ENCODE results near the gene FUT3.
"Not testable (repeated sequence)": the region's sequence is repeated elsewhere in the genome, so short reads cannot be mapped to it uniquely, and the experiment has no call there.

The FUT3 gene

DNA sequence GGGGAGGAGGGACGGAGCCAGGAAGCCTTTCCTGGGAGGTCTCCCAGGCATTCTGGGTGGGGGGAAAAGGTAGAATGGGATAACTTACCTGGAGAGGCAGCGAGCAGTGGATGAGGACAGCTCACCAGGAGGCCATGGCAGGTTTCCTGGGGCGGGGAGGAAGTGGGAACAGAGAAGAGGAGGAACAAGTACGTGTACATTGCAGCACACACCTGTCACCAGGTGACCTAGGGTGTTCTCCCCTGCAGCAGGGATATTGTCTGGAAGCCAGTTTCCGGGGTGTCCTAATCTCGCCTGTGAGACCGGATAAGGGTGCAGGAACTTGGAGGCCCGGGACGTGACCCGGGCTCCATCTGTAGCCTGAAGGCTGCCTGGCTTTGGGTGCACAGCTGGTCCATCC lies at the start of gene FUT3:
FUT3 (minus strand) TSS at position 148 of the 400 bp plus-strand sequence.
- ATAC-seq, result no peak

GRCh38 chr19:5900976-5901375 lies 49.7 kb upstream of the FUT3 start:
- ATAC-seq, result no peak

DNA sequence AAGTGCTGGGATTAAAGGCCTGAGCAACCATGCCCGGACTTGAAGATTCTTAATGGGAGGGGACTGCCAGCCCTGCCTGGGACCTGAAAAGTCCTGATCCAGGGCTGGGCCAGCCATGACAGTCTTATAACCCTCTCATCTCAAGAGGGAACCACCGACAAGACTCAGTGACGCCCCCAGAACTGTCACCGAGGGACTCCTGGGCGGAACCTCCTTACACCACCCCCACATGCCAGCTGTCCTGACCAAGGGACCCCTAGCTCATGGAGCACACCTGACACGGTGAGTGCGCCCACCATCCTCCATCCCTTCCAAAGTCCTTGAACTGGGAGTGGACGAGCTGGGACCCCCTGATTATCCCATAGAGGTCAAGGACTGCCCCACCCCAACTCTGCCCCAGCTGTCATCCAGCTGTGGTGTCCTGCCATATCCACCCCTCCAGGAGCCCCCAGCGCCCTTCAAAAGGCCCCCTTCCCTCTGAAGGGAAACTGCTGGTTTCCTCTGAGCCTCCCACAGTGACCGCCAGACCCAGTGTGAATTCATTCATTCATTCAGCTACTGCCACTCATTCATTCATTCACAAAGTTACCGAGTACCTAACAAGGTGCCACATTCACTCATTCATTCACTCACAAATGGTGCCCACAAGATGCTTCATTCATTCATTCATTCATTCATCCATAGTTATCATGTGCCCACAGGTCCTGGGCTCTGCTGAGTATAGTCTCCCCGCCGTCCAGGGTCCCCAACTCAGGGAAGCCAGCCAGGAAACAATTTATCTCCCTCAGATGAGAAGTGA lies 48.7 kb upstream of the FUT3 start:
- ATAC-seq, result no peak

GRCh38 chr19:5897189-5897969 lies 46.1 kb upstream of the FUT3 start:
- no peak for ATAC-seq

- ATAC-seq, result no peak
Measured at GRCh38 chr19:5896365-5897076, 45.3 kb upstream of the FUT3 start.

GRCh38 chr19:5895890-5896289 lies 44.6 kb upstream of the FUT3 start:
- ATAC-seq, result no peak

DNA sequence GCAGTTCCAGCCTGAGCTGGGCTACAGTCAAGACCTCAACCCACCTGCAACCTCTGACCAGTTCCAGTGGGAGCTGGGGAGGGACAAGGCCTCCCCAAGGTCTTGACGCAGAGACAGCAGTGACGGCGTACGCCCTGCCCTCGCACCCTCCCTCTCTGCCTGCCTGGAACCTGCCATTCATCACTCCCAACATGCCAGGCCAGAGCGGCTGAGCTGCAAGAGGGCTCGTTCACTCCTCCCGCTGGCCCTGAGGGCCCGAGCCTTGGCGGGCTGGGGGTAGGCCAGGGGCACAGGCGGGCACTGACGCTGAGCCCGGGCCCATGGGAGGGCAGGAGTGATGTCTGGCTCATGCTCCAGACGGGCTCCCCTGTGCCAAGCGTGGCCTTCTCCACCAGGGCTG lies 44.2 kb upstream of the FUT3 start:
- no peak for ATAC-seq

DNA sequence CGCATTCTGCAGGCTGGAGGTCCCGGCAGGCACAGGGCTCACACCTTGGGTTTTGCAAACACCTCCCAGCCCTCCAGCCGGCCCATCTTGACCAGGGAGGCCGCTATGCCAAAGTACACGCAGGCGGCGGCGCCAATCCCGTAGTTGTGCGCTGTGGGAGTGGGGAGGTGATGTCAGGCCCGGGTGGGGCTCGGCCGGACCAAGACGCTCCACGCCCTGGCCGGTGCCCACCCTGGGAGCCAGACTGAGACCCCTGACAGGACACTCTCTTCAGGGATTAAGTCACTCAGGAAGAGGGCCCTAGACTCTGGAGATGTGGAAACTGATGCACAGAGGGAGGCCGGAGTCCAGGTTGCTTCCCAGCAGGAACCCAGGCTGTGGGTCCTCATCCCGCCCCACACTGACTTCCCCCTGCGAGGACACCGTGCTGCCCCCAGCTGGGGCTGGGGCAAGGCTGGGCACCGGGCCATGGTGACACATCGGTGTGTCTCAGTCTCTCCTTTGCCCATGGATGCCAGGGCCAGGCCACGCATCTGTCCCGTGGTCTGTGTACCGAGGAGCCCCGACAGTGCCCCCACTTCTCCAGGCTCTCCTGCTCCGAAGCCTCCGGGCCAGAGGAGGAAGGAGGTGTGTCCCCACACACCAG lies 43.6 kb upstream of the FUT3 start:
- no peak for ATAC-seq

- ATAC-seq, result no peak
Measured at GRCh38 chr19:5893907-5894703, 42.9 kb upstream of the FUT3 start.

GRCh38 chr19:5893296-5893903 lies 42.2 kb upstream of the FUT3 start:
- no peak for ATAC-seq

DNA sequence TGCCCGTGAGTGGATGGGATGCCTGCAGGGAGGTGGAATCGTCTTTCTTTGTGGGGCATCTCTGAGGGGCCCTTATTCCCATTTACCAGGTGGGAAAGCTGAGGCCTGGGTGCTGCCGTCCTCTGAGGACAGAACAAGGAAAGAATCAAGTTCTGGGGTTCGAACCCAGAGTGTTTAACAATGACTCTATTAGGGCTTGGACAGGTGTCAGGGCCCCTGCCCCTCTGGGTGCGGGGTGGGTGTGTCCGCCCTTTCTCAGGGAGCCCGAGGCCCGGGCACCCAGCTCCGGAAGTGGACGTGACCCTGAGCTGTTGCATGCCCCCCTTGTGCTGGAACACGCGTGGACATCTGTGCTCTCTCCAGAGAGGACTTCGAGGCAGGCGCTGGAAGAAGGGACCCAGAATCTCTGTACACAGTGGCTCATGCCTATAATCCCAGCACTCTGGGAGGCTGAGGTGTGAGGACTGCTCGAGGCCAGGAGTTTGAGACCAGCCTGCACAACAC lies 41.6 kb upstream of the FUT3 start:
- no peak for ATAC-seq

DNA sequence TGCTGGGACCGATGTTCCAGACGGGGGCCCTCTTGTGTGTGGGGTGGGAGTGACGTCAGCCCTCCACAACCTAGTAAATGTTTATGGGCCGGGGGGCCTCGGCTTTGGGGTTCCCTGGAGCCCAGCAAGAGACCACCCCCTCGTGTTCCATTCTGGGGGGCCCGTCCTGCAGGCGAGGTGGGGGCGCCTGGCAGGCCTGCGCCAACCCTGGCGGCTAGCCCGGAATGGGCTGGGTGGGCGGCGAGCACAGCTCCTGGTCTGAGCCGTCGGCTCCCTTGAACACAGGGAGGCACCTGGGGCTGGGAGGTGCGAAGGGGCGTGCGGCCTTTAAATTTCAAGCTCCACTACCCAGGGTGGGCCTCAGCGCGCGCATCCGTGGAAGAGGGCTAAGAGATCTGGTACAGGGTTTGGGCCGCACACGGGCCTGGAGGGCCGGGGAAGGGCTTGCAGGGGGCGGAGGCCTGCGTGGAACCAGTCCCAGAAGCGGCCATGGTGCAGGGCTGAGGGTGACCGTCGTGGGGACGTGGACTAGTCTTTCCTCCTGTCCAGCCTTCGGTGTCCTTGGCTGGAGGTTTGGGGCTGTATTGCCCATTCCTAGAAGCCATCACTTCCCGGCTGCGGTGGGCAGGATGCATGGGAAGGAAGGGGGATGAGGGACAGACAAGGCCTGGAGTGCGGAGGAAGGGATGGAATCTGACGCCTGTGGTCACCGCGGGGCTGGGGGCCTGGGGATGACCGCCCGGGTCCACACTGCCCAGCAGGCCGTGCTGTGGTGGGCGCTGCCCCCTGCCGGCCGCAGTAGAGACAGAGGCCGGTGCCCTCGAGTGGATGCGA lies 40.9 kb upstream of the FUT3 start:
- peak in 1 of 2 donors; percentile 5 for ATAC-seq

DNA sequence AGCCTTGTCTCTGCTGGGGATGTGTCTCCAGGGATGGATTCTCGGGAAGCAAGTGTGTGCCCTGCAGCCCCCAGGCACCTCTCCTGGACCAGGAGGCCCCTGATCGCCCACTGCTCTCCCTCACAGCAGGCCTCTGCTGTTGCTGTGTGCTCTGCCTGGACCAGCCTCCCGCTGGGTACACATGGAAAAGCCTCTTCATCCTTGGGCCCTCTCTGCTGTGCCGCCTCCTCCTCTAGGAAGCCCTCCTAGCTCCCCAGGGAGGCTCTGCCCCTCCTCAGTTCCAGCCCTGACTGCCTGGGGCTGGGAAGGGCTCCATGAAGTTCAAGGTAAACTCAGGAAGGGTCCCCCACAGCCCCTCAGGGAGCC lies 40.3 kb upstream of the FUT3 start:
- ATAC-seq, result no peak

GRCh38 chr19:5890099-5890498 lies 38.9 kb upstream of the FUT3 start:
- ATAC-seq, result peak in 1 of 2 donors; percentile 9

- ATAC-seq, result no peak
Measured at GRCh38 chr19:5889288-5889971, 38.2 kb upstream of the FUT3 start.

DNA sequence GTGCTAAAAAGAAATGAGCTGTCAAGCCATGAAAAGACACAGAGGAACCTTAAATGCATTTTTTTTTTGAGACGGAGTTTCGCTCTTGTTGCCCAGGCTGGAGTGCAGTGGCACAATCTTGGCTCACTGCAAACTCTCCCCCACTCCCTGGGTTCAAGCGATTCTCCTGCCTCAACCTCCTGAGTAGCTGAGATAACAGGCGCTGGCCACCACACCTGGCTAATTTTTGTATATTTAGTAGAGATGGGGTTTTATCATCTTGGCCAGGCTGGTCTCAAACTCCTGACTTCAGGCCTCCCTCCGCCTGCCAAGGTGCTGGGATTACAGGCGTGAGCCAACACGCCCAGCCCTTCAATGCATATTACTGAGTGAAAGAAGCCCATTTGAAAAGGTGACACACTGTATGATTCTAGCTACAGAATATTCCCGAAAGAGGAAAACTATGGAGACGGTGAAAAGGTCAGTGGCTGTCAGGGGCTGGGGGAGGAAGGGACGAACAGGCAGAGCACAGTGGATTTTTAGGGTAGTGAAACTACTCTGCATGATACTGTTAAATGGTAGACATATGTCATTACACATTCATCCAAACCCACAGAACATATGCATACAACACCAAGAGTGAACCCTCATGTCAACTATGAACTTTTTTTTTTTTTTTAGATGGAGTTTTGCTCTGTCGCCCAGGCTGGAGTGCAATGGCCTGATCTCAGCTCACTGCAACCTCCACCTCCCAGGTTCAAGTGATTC lies 33.0 kb upstream of the FUT3 start:
- ATAC-seq, result not testable (repeated sequence)

DNA sequence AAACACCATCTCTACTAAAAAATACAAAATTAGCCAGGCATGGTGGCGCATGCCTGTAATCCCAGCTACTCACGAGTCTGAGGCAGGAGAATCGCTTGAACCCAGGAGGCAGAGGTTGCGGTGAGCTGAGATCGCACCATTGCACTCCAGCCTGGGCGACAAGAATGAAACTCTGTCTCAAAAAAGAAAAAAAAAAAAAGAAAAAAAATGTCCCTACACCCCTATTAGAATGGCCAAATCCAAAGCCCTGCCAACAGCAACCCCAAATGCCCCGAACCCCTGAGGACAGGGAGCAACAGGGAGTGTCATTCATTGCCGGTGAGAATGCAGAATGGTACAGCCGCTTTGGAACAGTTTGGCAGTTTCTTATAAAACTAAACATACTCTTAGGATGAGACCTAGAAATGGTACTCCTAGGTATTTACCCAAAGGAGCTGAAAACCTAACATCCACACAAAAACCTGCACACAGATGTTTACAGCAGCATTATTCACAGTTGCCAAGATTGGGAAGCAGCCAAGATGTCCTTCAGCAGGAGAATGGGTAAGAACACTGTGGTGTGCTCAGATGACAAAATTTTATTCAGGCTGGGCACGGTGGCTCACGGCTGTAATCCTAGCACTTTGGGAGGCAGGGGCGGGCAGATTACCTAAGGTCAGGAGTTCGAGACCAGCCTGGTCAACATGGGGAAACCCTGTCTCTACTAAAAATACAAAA lies 32.1 kb upstream of the FUT3 start:
- ATAC-seq, result not testable (repeated sequence)

DNA sequence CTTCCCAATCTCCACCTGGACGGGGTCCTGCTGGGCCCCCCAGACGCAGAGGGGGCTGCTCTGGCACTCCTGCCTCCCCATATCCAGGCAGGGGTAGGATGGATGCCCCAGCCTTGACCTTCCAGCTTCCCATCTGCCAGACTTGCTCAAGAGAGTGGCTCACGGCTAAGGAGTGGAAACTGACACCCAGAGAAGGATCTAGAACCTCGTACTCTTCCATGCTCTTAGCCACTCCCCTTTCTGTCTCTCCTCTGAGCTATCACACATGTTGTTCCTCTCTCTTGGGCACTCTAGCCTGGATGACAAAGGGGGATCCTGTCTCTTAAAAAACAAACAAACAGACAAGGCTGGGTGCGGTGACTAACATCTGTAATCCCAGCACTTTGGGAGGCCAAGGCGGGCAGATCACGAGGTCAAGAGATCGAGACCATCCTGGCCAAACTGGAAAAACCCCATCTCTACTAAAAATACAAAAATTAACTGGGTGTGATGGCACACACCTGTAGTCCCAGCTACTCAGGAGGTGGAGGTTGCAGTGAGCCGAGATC lies 31.2 kb upstream of the FUT3 start:
- no peak for ATAC-seq
